ENCODE measurements around the gene VPS36. TPM values are rescaled to one million over a fixed set of nuclear protein-coding genes. Genes with fewer than 3 reads are reported as not detected.
"Not testable (repeated sequence)": the region's sequence is repeated elsewhere in the genome, so short reads cannot be mapped to it uniquely, and the experiment has no call there.

Gene VPS36
- total and polyA plus RNA-seq, 2 of the 13 experiments (the other 11 are each of a cell fraction or from before 2014, with no cell fraction given), result 17.2 to 22.4 TPM

DNA sequence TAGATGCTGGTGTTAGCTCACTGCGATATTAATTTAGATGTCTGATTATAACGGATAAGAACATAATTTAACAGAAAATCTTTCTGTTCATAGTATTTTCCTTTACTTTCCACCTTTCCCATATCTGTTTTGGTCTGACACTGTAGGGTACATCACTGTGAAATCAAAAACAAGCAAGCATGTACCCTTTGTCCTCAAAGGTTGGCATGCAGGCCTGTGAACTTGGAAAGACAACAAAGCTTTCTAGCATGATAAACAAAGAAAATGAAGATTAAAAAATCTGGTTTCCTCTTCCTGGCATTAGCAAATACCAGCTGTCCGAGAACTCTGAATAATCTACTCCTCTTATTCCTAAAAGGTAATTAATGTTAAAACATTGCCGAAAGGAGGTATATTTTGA lies 76.0 kb downstream of the VPS36 start:
- Histone ChIP-seq H3K4me3 (replicated peaks in 1 of 3; ENCODE audit: insufficient read depth in 1 of 3, low read depth in 2 of 3, low read length in 3 of 3) (no peak overlapping the region), H3K9ac (ENCODE audit: insufficient read depth, low read depth, low read length) (no peak overlapping the region), H3K9me3 (ENCODE audit: low read length) (no peaks in the 10 kb centered on the region), H3K27ac (ENCODE audit: extremely low read length, insufficient read depth, low read length) (no peak overlapping the region), H3K4me2 (ENCODE audit: low read depth, low read length) (no peak overlapping the region), H3K27me3 (ENCODE audit: control insufficient read depth in 1 of 2, insufficient read depth in 2 of 2, low read length in 2 of 2) (peaks cover 0 to 35% of the 10 kb centered on the region in 2 experiments; a peak in 3 of 5 replicates), H4K20me1 (ENCODE audit: insufficient read depth, low read length) (no peaks in the 10 kb centered on the region), H3K79me2 (ENCODE audit: insufficient read depth, low read length) (no peaks in the 10 kb centered on the region), H3K36me3 (replicated peaks in 1 of 2; ENCODE audit: control insufficient read depth in 1 of 2, insufficient read depth in 2 of 2, low read length in 2 of 2) (no peaks in the 10 kb centered on the region), H3K4me1 (ENCODE audit: insufficient read depth, low read length) (peaks cover 20% of the 10 kb centered on the region), H2AFZ (ENCODE audit: low read length) (no peak overlapping the region)
- ChIA-PET CTCF (ENCODE audit: low intra/inter-chr PET ratio, low total read pairs) (no interaction called here), POLR2A (no interaction called here)
- BruUV-seq (replicated peaks), result no TSS peak
- no peak for DNase-seq (ENCODE audit: low spot score)
- 72% methylated on average over 4 of the region's 4 CpGs for WGBS (ENCODE audit: low lambda C conversion rate)
- FAIRE-seq, result no peak
- TF ChIP-seq ARNT2 (CRISPR knock-in tag; IDR thresholded peaks at IDR 0.05; ENCODE audit: low read depth) (no peak), ZNF343 (CRISPR knock-in tag; IDR thresholded peaks at IDR 0.05) (no peak), CERS6 (CRISPR knock-in tag; IDR thresholded peaks at IDR 0.05) (no peak), ARHGAP35 (CRISPR knock-in tag; IDR thresholded peaks at IDR 0.05; ENCODE audit: borderline replicate concordance) (no peak), SYNCRIP (IDR thresholded peaks at IDR 0.05; ENCODE audit: insufficient read depth, low read depth, low read length) (no peak), EED (CRISPR knock-in tag; IDR thresholded peaks at IDR 0.05) (no peak), KLF15 (CRISPR knock-in tag; IDR thresholded peaks at IDR 0.05; ENCODE audit: borderline replicate concordance) (no peak), IRF2 (CRISPR knock-in tag; IDR thresholded peaks at IDR 0.05) (no peak)
- TF ChIP-seq, protein P1, sequence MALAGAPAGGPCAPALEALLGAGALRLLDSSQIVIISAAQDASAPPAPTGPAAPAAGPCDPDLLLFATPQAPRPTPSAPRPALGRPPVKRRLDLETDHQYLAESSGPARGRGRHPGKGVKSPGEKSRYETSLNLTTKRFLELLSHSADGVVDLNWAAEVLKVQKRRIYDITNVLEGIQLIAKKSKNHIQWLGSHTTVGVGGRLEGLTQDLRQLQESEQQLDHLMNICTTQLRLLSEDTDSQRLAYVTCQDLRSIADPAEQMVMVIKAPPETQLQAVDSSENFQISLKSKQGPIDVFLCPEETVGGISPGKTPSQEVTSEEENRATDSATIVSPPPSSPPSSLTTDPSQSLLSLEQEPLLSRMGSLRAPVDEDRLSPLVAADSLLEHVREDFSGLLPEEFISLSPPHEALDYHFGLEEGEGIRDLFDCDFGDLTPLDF (CRISPR knock-in tag; IDR thresholded peaks at IDR 0.05), result no peak
- no peak for ATAC-seq
- in situ Hi-C loops (cut with HindIII; ENCODE audit: extremely low pct_ligation_motif_present, low pct_unique_long_range_greater_than_20kb), result no loop called here
- intact Hi-C loops (cut with micrococcal nuclease; ENCODE audit: unreplicated experiment), result no loop called here

DNA sequence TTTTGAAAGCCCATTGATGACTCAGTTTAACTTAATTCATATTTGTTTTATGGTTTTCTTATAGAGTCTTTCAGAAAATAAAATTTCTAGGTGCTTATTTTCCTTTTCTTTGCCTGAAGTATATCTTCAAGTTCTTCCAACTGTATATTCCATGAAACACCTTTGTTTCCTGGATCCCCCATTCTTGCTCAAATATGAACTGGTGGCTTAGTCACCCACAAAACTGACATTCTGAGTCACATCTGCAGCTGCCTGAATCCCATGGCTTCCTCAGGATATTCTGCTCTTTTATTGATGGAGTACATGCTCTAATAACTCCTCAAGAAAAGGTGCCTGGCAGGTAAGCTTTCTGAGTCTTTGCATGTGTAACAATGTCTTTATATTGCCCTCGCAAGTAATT lies 77.2 kb downstream of the VPS36 start:
- H3K9ac ChIP-seq (ENCODE audit: insufficient read depth, low read depth, low read length); H3K4me3 ChIP-seq (replicated peaks in 1 of 3; ENCODE audit: insufficient read depth in 1 of 3, low read depth in 2 of 3, low read length in 3 of 3); H3K9me3 ChIP-seq (ENCODE audit: low read length); H3K4me2 ChIP-seq (ENCODE audit: low read depth, low read length); FAIRE-seq; intact Hi-C loops (cut with micrococcal nuclease; ENCODE audit: unreplicated experiment); H3K36me3 ChIP-seq (replicated peaks in 1 of 2; ENCODE audit: control insufficient read depth in 1 of 2, insufficient read depth in 2 of 2, low read length in 2 of 2); in situ Hi-C loops (cut with HindIII; ENCODE audit: extremely low pct_ligation_motif_present, low pct_unique_long_range_greater_than_20kb); DNase-seq (ENCODE audit: low spot score); H3K79me2 ChIP-seq (ENCODE audit: insufficient read depth, low read length); BruUV-seq (replicated peaks); POLR2A ChIA-PET; H3K27ac ChIP-seq (ENCODE audit: extremely low read length, insufficient read depth, low read length); H4K20me1 ChIP-seq (ENCODE audit: insufficient read depth, low read length); H2AFZ ChIP-seq (ENCODE audit: low read length); ATAC-seq; CTCF ChIA-PET (ENCODE audit: low intra/inter-chr PET ratio, low total read pairs): not testable (repeated sequence)
- H3K27me3 ChIP-seq (ENCODE audit: control insufficient read depth in 1 of 2, insufficient read depth in 2 of 2, low read length in 2 of 2), result peaks cover 0 to 32% of the 10 kb centered on the region in 2 experiments; a peak in 3 of 5 replicates
- peaks cover 20% of the 10 kb centered on the region for H3K4me1 ChIP-seq (ENCODE audit: insufficient read depth, low read length)
- WGBS (ENCODE audit: low lambda C conversion rate), result 100% methylated on average over 1 of the region's 1 CpG

Data from HepG2 (cell line).